ENCODE data around the gene GRK5. TPM values are rescaled to one million over a fixed set of nuclear protein-coding genes. Genes with fewer than 3 reads are reported as not detected.

GRK5 gene
- polyA plus RNA-seq (2013, experiment 1 of 2), result 2.7 TPM
- polyA plus RNA-seq (2013, experiment 2 of 2), result 2.7 TPM

DNA sequence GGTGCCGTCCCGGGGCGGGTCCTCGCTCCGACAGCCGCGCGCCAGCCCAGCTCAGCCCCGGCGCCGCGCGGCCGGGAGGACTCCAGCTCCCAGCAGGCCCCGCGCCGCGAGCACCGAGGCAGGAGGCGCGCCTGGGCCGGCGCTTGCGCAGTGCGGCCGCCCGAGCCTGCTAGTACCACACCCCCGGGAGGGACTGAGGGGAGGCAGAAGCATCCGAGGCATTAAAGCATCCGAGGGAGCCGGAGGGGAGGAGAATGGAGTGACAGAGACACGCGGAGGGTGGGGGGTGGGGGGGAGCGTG is at the start of gene GRK5:
GRK5 (plus strand) TSS at position 206 of the 301 bp plus-strand sequence. CDS start 347 bp downstream, outside the sequence.
- peak within 1 kb of the TSS; percentile 66 for H2BK120ac ChIP-seq (ENCODE audit: low read depth, low read length)
- H3K4ac ChIP-seq (ENCODE audit: low read depth, low read length), result peak within 1 kb of the TSS; percentile 97
- H2AK5ac ChIP-seq (ENCODE audit: low read length), result no peak within 1 kb of the TSS
- no peaks in the 10 kb centered on the region for H3K36me3 ChIP-seq (ENCODE audit: control insufficient read depth, insufficient read depth, low read length)
- H3K4me2 ChIP-seq (ENCODE audit: low read length), result peak within 1 kb of the TSS; percentile 52
- peak within 1 kb of the TSS; percentile 88 for H3K56ac ChIP-seq (ENCODE audit: low read length)
- no CpG with 5 or more reads among the region's 34 CpGs for WGBS (ENCODE audit: extremely low coverage, insufficient coverage, low lambda C conversion rate)
- no peak within 1 kb of the TSS for H3K23ac ChIP-seq (ENCODE audit: low read length)
- H2BK5ac ChIP-seq (ENCODE audit: low read length), result peak within 1 kb of the TSS; percentile 55
- peaks cover 8% of the 10 kb centered on the region for H3K27me3 ChIP-seq (ENCODE audit: insufficient read depth, low read length, poor library complexity)
- no peak within 1 kb of the TSS for H2BK15ac ChIP-seq (replicated peaks; ENCODE audit: low read depth)
- H4K5ac ChIP-seq (ENCODE audit: low read length), result no peak within 1 kb of the TSS
- peak; percentile 98 for DNase-seq
- peak within 1 kb of the TSS; percentile 46 for H3K4me3 ChIP-seq (ENCODE audit: low read length)
- peak within 1 kb of the TSS; percentile 80 for H3K9ac ChIP-seq (ENCODE audit: low read length)
- peaks cover 8% of the 10 kb centered on the region for H3K4me1 ChIP-seq (ENCODE audit: control insufficient read depth, low read depth, low read length)
- no peaks in the 10 kb centered on the region for H3K79me2 ChIP-seq (ENCODE audit: control insufficient read depth, insufficient read depth, low read length)
- no peaks in the 10 kb centered on the region for H3K79me1 ChIP-seq (ENCODE audit: low read length)
- H4K8ac ChIP-seq (ENCODE audit: low read depth, low read length), result peak within 1 kb of the TSS; percentile 78
- peak within 1 kb of the TSS; percentile 99 for H3K18ac ChIP-seq (ENCODE audit: low read length)
- H3K27ac ChIP-seq (ENCODE audit: low read depth, low read length), result peak within 1 kb of the TSS; percentile 90

GRCh38 chr10:119159332-119159731 is 48.0 kb upstream of the GRK5 start:
- WGBS (ENCODE audit: extremely low coverage, insufficient coverage, low lambda C conversion rate), result no CpG with 5 or more reads among the region's 8 CpGs
- Histone ChIP-seq H3K79me1 (ENCODE audit: low read length) (no peaks in the 10 kb centered on the region), H2BK120ac (ENCODE audit: low read depth, low read length) (no peak overlapping the region), H4K8ac (ENCODE audit: low read depth, low read length) (no peak overlapping the region), H3K79me2 (ENCODE audit: control insufficient read depth, insufficient read depth, low read length) (no peaks in the 10 kb centered on the region), H2BK5ac (ENCODE audit: low read length) (no peak overlapping the region), H3K27ac (ENCODE audit: low read depth, low read length) (no peak overlapping the region), H3K56ac (ENCODE audit: low read length) (no peak overlapping the region), H3K36me3 (ENCODE audit: control insufficient read depth, insufficient read depth, low read length) (peaks cover 3% of the 10 kb centered on the region), H3K4me2 (ENCODE audit: low read length) (no peak overlapping the region), H3K4me1 (ENCODE audit: control insufficient read depth, low read depth, low read length) (no peaks in the 10 kb centered on the region), H3K4ac (ENCODE audit: low read depth, low read length) (no peak overlapping the region), H2BK15ac (replicated peaks; ENCODE audit: low read depth) (no peak overlapping the region), H3K27me3 (ENCODE audit: insufficient read depth, low read length, poor library complexity) (no peaks in the 10 kb centered on the region), H3K9ac (ENCODE audit: low read length) (no peak overlapping the region), H3K4me3 (ENCODE audit: low read length) (no peak overlapping the region), H2AK5ac (ENCODE audit: low read length) (no peak overlapping the region), H3K23ac (ENCODE audit: low read length) (no peak overlapping the region), H3K18ac (ENCODE audit: low read length) (no peak overlapping the region), H4K5ac (ENCODE audit: low read length) (no peak overlapping the region)
- DNase-seq, result no peak

DNA sequence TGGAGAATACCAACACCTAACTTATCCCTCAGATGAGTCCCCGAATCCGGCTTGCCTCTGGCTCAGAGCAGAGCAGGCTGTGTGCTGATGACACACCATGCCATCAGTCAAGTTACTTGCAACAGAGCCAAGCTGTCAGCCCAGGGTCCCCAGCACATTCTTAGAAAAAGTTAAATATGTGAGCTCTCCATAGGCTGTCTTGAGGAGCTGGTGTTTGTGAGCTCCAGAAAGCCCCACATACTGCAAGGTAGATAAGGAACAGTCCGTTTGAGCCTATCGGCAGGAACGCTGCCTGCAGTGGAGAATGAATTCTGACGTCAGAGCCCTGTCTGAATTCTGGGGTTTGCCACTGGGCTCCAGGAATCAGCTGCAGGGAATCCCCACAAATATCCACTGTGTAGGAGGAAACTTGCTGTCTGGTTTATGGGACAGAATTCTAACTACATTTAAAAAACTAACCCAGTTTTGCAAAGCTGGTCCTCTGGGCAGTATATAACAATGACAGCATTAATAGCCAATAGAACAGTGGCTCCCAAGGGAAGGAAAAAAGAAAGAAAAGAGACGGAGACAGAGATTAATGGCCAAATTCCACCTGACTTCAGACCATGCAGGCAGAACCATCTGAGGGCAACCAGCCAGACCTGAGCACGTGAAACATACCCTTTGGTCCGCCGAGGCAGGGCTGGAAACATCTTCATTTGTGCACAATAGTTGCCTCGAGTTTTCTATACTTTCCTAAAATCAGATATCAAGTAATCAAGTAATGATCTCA is 45.5 kb upstream of the GRK5 start:
- no peak overlapping the region for H3K27ac ChIP-seq (ENCODE audit: low read depth, low read length)
- H3K4ac ChIP-seq (ENCODE audit: low read depth, low read length), result no peak overlapping the region
- no peak overlapping the region for H2BK120ac ChIP-seq (ENCODE audit: low read depth, low read length)
- no peak overlapping the region for H3K23ac ChIP-seq (ENCODE audit: low read length)
- no peaks in the 10 kb centered on the region for H3K27me3 ChIP-seq (ENCODE audit: insufficient read depth, low read length, poor library complexity)
- H3K4me1 ChIP-seq (ENCODE audit: control insufficient read depth, low read depth, low read length), result no peaks in the 10 kb centered on the region
- H3K79me1 ChIP-seq (ENCODE audit: low read length), result no peaks in the 10 kb centered on the region
- H4K8ac ChIP-seq (ENCODE audit: low read depth, low read length), result no peak overlapping the region
- DNase-seq, result no peak
- H2BK5ac ChIP-seq (ENCODE audit: low read length), result no peak overlapping the region
- no CpG with 5 or more reads among the region's 11 CpGs for WGBS (ENCODE audit: extremely low coverage, insufficient coverage, low lambda C conversion rate)
- H3K4me3 ChIP-seq (ENCODE audit: low read length), result no peak overlapping the region
- H3K9ac ChIP-seq (ENCODE audit: low read length), result no peak overlapping the region
- no peak overlapping the region for H2BK15ac ChIP-seq (replicated peaks; ENCODE audit: low read depth)
- no peak overlapping the region for H3K18ac ChIP-seq (ENCODE audit: low read length)
- peaks cover 3% of the 10 kb centered on the region for H3K36me3 ChIP-seq (ENCODE audit: control insufficient read depth, insufficient read depth, low read length)
- H3K4me2 ChIP-seq (ENCODE audit: low read length), result no peak overlapping the region
- no peaks in the 10 kb centered on the region for H3K79me2 ChIP-seq (ENCODE audit: control insufficient read depth, insufficient read depth, low read length)
- H2AK5ac ChIP-seq (ENCODE audit: low read length), result no peak overlapping the region
- no peak overlapping the region for H3K56ac ChIP-seq (ENCODE audit: low read length)
- H4K5ac ChIP-seq (ENCODE audit: low read length), result no peak overlapping the region

DNA sequence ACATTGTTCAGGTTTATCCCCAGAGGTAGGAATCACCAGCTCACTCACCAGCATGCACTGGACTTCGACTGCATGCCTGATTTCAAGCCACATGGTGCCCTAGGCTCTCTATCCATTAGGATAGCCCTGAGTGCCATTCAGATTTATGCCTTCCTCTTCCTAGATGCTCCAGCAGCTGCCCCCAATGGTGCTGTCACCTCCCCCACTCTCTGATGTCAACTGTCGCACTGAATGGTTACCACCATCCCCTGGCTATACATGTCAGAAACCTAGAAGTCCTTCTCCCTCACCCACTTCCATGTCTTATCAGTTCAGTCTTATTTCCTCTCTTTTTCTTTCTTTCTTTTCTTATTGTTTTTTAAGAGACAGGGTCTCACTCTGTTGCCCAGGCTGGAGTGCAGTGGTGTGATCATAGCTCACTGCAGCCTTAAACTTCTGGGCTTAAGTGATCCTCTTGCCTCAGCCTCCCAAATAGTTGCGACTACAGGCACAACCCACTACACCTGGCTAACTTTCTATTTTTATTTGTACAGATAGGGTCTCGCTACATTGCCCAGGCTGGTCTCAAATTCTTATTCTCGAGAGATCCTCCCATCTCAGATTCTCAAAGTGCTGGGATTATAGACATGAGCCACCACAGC is 44.8 kb upstream of the GRK5 start:
- no peak overlapping the region for H2BK15ac ChIP-seq (replicated peaks; ENCODE audit: low read depth)
- H3K27me3 ChIP-seq (ENCODE audit: insufficient read depth, low read length, poor library complexity), result no peaks in the 10 kb centered on the region
- H2BK120ac ChIP-seq (ENCODE audit: low read depth, low read length), result no peak overlapping the region
- H4K8ac ChIP-seq (ENCODE audit: low read depth, low read length), result no peak overlapping the region
- no peak overlapping the region for H2AK5ac ChIP-seq (ENCODE audit: low read length)
- no peaks in the 10 kb centered on the region for H3K79me1 ChIP-seq (ENCODE audit: low read length)
- no peak overlapping the region for H3K56ac ChIP-seq (ENCODE audit: low read length)
- no peak overlapping the region for H3K4me2 ChIP-seq (ENCODE audit: low read length)
- no peaks in the 10 kb centered on the region for H3K79me2 ChIP-seq (ENCODE audit: control insufficient read depth, insufficient read depth, low read length)
- no peak overlapping the region for H4K5ac ChIP-seq (ENCODE audit: low read length)
- H3K18ac ChIP-seq (ENCODE audit: low read length), result no peak overlapping the region
- no peak overlapping the region for H2BK5ac ChIP-seq (ENCODE audit: low read length)
- no peak overlapping the region for H3K4me3 ChIP-seq (ENCODE audit: low read length)
- no peak overlapping the region for H3K4ac ChIP-seq (ENCODE audit: low read depth, low read length)
- DNase-seq, result no peak
- no peak overlapping the region for H3K23ac ChIP-seq (ENCODE audit: low read length)
- peaks cover 4% of the 10 kb centered on the region for H3K36me3 ChIP-seq (ENCODE audit: control insufficient read depth, insufficient read depth, low read length)
- no peaks in the 10 kb centered on the region for H3K4me1 ChIP-seq (ENCODE audit: control insufficient read depth, low read depth, low read length)
- H3K9ac ChIP-seq (ENCODE audit: low read length), result no peak overlapping the region
- no peak overlapping the region for H3K27ac ChIP-seq (ENCODE audit: low read depth, low read length)
- no CpG with 5 or more reads among the region's 5 CpGs for WGBS (ENCODE audit: extremely low coverage, insufficient coverage, low lambda C conversion rate)

GRCh38 chr10:119165171-119166117 is 41.9 kb upstream of the GRK5 start, which contains the start of gene SFXN4:
SFXN4 (minus strand) TSS chr10:119165714; CDS start chr10:119165647, 67 bp downstream.
- H2BK15ac ChIP-seq (replicated peaks; ENCODE audit: low read depth), result no peak within 1 kb of the TSS
- no peak within 1 kb of the TSS for H3K23ac ChIP-seq (ENCODE audit: low read length)
- no peak within 1 kb of the TSS for H4K5ac ChIP-seq (ENCODE audit: low read length)
- DNase-seq, result peak; percentile 64
- H2BK120ac ChIP-seq (ENCODE audit: low read depth, low read length), result no peak within 1 kb of the TSS
- H3K79me2 ChIP-seq (ENCODE audit: control insufficient read depth, insufficient read depth, low read length), result no peaks in the 10 kb centered on the region
- H3K4me3 ChIP-seq (ENCODE audit: low read length), result peak within 1 kb of the TSS; percentile 74
- no peak within 1 kb of the TSS for H2AK5ac ChIP-seq (ENCODE audit: low read length)
- no peaks in the 10 kb centered on the region for H3K79me1 ChIP-seq (ENCODE audit: low read length)
- no CpG with 5 or more reads among the region's 90 CpGs for WGBS (ENCODE audit: extremely low coverage, insufficient coverage, low lambda C conversion rate)
- no peak within 1 kb of the TSS for H3K18ac ChIP-seq (ENCODE audit: low read length)
- no peak within 1 kb of the TSS for H3K4ac ChIP-seq (ENCODE audit: low read depth, low read length)
- peak within 1 kb of the TSS; percentile 87 for H3K9ac ChIP-seq (ENCODE audit: low read length)
- H3K27me3 ChIP-seq (ENCODE audit: insufficient read depth, low read length, poor library complexity), result no peaks in the 10 kb centered on the region
- no peak within 1 kb of the TSS for H3K27ac ChIP-seq (ENCODE audit: low read depth, low read length)
- no peak within 1 kb of the TSS for H4K8ac ChIP-seq (ENCODE audit: low read depth, low read length)
- peak within 1 kb of the TSS; percentile 96 for H3K56ac ChIP-seq (ENCODE audit: low read length)
- no peaks in the 10 kb centered on the region for H3K4me1 ChIP-seq (ENCODE audit: control insufficient read depth, low read depth, low read length)
- peak within 1 kb of the TSS; percentile 76 for H3K4me2 ChIP-seq (ENCODE audit: low read length)
- H2BK5ac ChIP-seq (ENCODE audit: low read length), result peak within 1 kb of the TSS; percentile 48
- H3K36me3 ChIP-seq (ENCODE audit: control insufficient read depth, insufficient read depth, low read length), result peaks cover 9% of the 10 kb centered on the region

All from mesendoderm (in vitro differentiated cells).